Fibroblast of mammary gland (primary cell): ENCODE measurements around the gene ATP4B.

Experiments
- DNase-seq: peaks from one replicate; pipeline ENCODE4 v3.0.0-alpha.2; 2010; ENCODE audit warnings: low read depth
- H3K4me3 ChIP-seq: 2 replicates; pipeline ENCODE4 v1.5.1; 2011; ENCODE audit warnings: low read depth, mild to moderate bottlenecking, low read length, moderate library complexity; ENCODE audit not compliant: control insufficient read depth
- CTCF ChIP-seq: conservative IDR thresholded peaks from 2 replicates; pipeline ENCODE4 v1.5.1; 2011; ENCODE audit warnings: low read depth, low read length, inconsistent platforms; ENCODE audit not compliant: control insufficient read depth, insufficient read depth

ATP4B gene

GRCh38 chr13:113643593-113643992 lies 14.4 kb downstream of the ATP4B start:
- TF ChIP-seq CTCF: no peak
- no peak overlapping the region for H3K4me3 ChIP-seq
- no peak for DNase-seq

- H3K4me3 ChIP-seq: no peak overlapping the region
- no peak for DNase-seq
- TF ChIP-seq CTCF: no peak
These were observed 15.4 kb downstream of the ATP4B start for GRCh38 chr13:113642563-113642962.

DNA sequence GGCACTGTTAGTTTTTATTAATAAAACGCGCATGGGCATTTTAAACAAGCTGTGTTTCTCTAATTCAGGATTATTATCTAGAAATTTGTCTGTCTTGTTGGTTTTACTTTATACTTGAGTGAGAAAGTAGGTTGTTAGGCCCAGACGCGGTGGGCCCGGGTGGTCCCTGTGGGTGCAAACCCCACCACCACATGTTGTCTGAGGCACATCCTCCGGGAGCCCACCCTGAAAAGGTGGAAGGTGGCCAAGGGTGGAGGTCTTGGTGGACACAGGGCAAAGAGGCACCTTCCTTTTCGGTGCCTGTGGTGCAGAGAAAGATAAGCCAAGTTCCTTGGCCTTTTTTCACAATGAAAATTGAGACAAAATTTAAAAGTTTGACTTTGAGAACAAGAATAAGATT lies 16.6 kb downstream of the ATP4B start:
- no peak for TF ChIP-seq CTCF
- no peak for DNase-seq
- H3K4me3 ChIP-seq: no peak overlapping the region

GRCh38 chr13:113639616-113640262 lies 18.3 kb downstream of the ATP4B start:
- DNase-seq: no peak
- no peak for TF ChIP-seq CTCF
- no peak overlapping the region for H3K4me3 ChIP-seq

DNA sequence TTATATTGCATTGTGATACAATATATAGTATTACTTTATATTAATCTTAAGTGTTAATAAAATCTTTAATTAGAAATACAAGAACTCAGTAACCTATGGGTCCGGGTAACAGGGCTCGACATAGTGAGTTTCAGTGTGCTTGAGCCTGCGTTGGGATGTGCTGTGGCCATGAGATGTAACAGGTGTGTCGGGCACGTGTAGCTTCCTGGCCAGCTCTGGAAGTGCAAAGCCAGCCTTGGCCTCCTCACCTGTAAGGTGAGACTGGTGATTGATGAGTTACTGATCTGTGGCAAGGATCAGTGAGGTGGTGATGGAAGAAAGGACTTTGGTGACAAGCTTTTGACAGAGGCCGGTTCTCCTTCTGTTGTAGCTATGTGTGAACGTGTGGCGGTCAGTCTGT lies 19.2 kb downstream of the ATP4B start:
- TF ChIP-seq CTCF: no peak
- H3K4me3 ChIP-seq: no peak overlapping the region
- no peak for DNase-seq

DNA sequence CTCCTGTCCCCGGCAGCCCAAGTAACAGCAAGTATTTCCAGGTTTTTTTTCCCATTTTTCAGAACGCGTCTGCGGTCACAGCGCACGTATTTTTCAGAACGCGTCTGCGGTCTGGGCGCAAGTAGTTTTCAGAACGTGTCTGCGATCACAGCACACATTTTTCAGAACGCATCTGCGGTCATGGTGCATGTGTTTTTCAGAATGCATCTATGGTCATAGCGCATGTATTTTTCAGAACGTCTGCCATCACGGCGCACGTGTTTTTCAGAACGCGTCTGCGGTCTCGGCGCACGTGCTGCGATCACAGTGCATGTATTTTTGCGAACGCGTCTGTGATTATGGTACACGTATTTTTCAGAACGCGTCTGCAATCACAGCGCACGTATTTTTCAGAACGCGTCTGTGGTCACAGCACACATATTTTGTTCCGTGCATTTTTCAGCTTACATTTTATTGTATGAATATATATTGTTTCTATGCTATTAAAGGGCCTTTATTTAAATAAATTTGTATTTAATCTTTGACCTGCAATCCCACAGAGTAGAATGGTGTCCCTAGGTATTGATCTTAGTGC lies 19.7 kb downstream of the ATP4B start:
- TF ChIP-seq CTCF: no peak
- DNase-seq: no peak
- no peak overlapping the region for H3K4me3 ChIP-seq
